Hepatocyte (in vitro differentiated cells): ENCODE measurements around the gene LASP1. TPM values are rescaled to one million over a fixed set of nuclear protein-coding genes. Genes with fewer than 3 reads are reported as not detected.

ENCODE experiments used
- DNase-seq: peaks from one replicate; pipeline ENCODE4 v3.0.0-alpha.2; 2016; ENCODE audit warnings: low spot score
- H2AFZ ChIP-seq: fragments of 200-600 bp; sonication (generic); 2 replicates; pipeline ENCODE4 v1.6.0; 2016; ENCODE audit warnings: antibody characterized with exemption, mild to moderate bottlenecking
- H3K27ac ChIP-seq: fragments of 200-600 bp; sonication (generic); 2 replicates; pipeline ENCODE4 v1.5.1; 2016; ENCODE audit warnings: mild to moderate bottlenecking
- H3K27me3 ChIP-seq: fragments of 200-600 bp; sonication (generic); 2 replicates; pipeline ENCODE4 v1.6.1; 2016
- H3K36me3 ChIP-seq: fragments of 200-600 bp; sonication (generic); replicated peaks from 2 replicates; pipeline ENCODE4 v1.5.1; 2016; ENCODE audit warnings: low read depth; ENCODE audit not compliant: insufficient read depth
- H3K4me1 ChIP-seq: fragments of 200-600 bp; sonication (generic); 2 replicates; pipeline ENCODE4 v1.5.1; 2016; ENCODE audit warnings: mild to moderate bottlenecking, moderate library complexity; ENCODE audit not compliant: insufficient read depth
- H3K4me2 ChIP-seq: fragments of 200-600 bp; sonication (generic); 2 replicates; pipeline ENCODE4 v1.6.0; 2016
- H3K4me3 ChIP-seq: fragments of 200-600 bp; sonication (generic); 2 replicates; pipeline ENCODE4 v1.5.1; 2016; ENCODE audit warnings: mild to moderate bottlenecking
- H3K79me2 ChIP-seq: fragments of 200-600 bp; sonication (generic); 2 replicates; pipeline ENCODE4 v1.6.0; 2017; ENCODE audit warnings: mild to moderate bottlenecking
- H3K9me2 ChIP-seq: fragments of 200-600 bp; sonication (generic); replicated peaks from 2 replicates; pipeline ENCODE4 v1.6.0; 2017; ENCODE audit warnings: mild to moderate bottlenecking; ENCODE audit not compliant: insufficient read depth
- H3K9me3 ChIP-seq: fragments of 200-600 bp; sonication (generic); 2 replicates; pipeline ENCODE4 v1.5.1; 2016; ENCODE audit warnings: low read depth, mild to moderate bottlenecking
- H4K20me1 ChIP-seq: fragments of 200-600 bp; sonication (generic); 2 replicates; pipeline ENCODE4 v1.6.0; 2016; ENCODE audit warnings: mild to moderate bottlenecking; ENCODE audit not compliant: insufficient read depth, poor library complexity, severe bottlenecking
- EZH2 ChIP-seq: fragments of 200-600 bp; sonication (generic); IDR thresholded peaks from 2 replicates; pipeline ENCODE4 v1.6.1; 2016; ENCODE audit warnings: antibody characterized with exemption, mild to moderate bottlenecking, borderline replicate concordance
- EZH2phosphoT487 ChIP-seq: fragments of 200-600 bp; sonication (generic); IDR thresholded peaks from one replicate; pipeline ENCODE4 v1.6.1; 2018; ENCODE audit warnings: antibody characterized with exemption, mild to moderate bottlenecking, low read depth, moderate library complexity; ENCODE audit not compliant: unreplicated experiment, severe bottlenecking
- WGBS: methylation state at CpG from one replicate; pipeline ENCODE4 v1.1.6; 2016; ENCODE audit warnings: low lambda C conversion rate; ENCODE audit errors: missing lambda C conversion rate; 5-methylcytosine and 5-hydroxymethylcytosine counted together
- polyA plus RNA-seq: library from polyadenylated mRNA; unstranded; fragments of >200 nt; fragmentation: Nextera tagmentation; extraction: Ambion mirVana; gene quantifications from 2 replicates; pipeline ENCODE4 v1.2.1, GENCODE V29; 2016
- total RNA-seq: library from RNA; depleted of rRNA; stranded (reverse); fragments of >200 nt; gene quantifications from 2 replicates; pipeline ENCODE4 v1.2.3, GENCODE V29; 2014
- TF ChIP-seq, protein P1 (sequence below): fragments of 200-600 bp; sonication (generic); IDR thresholded peaks from 2 replicates; pipeline ENCODE4 v1.5.1; 2016; ENCODE audit warnings: antibody characterized with exemption, mild to moderate bottlenecking; ENCODE audit not compliant: poor library complexity

Gene LASP1
- total and polyA plus RNA-seq, 2 experiments from 2014 or later: 141 to 238 TPM

DNA sequence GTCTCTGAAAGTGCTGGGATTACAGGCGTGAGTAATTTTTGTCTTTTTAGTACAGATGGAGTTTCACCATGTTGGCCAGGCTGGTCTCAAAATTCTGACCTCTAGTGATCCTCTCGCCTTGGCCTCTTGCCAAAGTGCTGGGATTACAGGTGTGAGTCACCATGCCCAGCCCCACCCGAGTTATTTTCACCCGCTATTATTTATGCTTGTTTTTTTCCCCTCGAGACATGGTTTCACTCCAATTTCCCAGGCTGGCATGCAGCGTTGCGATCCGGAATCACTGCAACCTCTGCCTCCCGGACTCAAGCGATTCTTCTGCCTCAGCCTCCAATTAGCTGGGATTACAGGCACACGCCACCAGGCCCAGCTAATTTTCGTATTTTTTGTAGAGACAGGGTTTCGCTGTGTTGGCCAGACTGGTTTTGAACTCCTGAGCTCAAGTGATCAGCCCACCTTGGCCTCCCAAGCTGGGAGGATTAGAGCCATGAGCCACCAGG lies 25.5 kb upstream of the LASP1 start:
- H3K9me2 ChIP-seq: no peaks in the 10 kb centered on the region
- peak overlapping the region; percentile 20 for H3K4me2 ChIP-seq
- no peaks in the 10 kb centered on the region for H3K9me3 ChIP-seq
- H3K27ac ChIP-seq: peak overlapping the region; percentile 62
- H2AFZ ChIP-seq: no peak overlapping the region
- no peak overlapping the region for H3K4me3 ChIP-seq
- no peaks in the 10 kb centered on the region for H3K36me3 ChIP-seq
- no peaks in the 10 kb centered on the region for H4K20me1 ChIP-seq
- no peaks in the 10 kb centered on the region for H3K4me1 ChIP-seq
- H3K79me2 ChIP-seq: peaks cover 4% of the 10 kb centered on the region
- H3K27me3 ChIP-seq: no peaks in the 10 kb centered on the region
- DNase-seq: peak; percentile 49
- TF ChIP-seq EZH2 (no peak), EZH2phosphoT487 (no peak)
- TF ChIP-seq, protein P1, sequence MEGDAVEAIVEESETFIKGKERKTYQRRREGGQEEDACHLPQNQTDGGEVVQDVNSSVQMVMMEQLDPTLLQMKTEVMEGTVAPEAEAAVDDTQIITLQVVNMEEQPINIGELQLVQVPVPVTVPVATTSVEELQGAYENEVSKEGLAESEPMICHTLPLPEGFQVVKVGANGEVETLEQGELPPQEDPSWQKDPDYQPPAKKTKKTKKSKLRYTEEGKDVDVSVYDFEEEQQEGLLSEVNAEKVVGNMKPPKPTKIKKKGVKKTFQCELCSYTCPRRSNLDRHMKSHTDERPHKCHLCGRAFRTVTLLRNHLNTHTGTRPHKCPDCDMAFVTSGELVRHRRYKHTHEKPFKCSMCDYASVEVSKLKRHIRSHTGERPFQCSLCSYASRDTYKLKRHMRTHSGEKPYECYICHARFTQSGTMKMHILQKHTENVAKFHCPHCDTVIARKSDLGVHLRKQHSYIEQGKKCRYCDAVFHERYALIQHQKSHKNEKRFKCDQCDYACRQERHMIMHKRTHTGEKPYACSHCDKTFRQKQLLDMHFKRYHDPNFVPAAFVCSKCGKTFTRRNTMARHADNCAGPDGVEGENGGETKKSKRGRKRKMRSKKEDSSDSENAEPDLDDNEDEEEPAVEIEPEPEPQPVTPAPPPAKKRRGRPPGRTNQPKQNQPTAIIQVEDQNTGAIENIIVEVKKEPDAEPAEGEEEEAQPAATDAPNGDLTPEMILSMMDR: no peak
- WGBS: 70% methylated on average over 13 of the region's 13 CpGs

DNA sequence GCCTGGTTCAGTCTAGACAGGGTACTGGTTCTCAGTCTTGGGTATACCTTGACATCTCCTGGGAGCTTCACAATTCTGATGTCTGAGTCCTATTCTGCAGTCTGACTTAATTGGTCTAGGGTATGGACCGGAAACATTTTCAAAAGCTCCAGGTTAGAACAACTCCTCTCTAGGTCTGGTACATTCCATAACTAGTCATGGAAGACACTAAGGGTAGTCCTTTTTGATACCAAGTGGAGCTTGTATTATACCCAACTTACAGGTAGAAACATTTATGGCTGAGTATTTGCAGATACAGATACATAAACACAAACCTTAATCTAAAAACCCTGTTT lies 21.3 kb upstream of the LASP1 start:
- TF ChIP-seq EZH2 (no peak), EZH2phosphoT487 (no peak)
- TF ChIP-seq, protein P1: no peak
- no peaks in the 10 kb centered on the region for H3K9me2 ChIP-seq
- no peaks in the 10 kb centered on the region for H3K36me3 ChIP-seq
- peaks cover 39% of the 10 kb centered on the region for H3K79me2 ChIP-seq
- no peak overlapping the region for H3K27ac ChIP-seq
- H3K27me3 ChIP-seq: no peaks in the 10 kb centered on the region
- DNase-seq: no peak
- no peak overlapping the region for H3K4me3 ChIP-seq
- H3K4me2 ChIP-seq: no peak overlapping the region
- H3K9me3 ChIP-seq: no peaks in the 10 kb centered on the region
- H3K4me1 ChIP-seq: peaks cover 15% of the 10 kb centered on the region
- no peak overlapping the region for H2AFZ ChIP-seq
- WGBS: 100% methylated on average over 1 of the region's 1 CpG
- H4K20me1 ChIP-seq: peaks cover 27% of the 10 kb centered on the region

DNA sequence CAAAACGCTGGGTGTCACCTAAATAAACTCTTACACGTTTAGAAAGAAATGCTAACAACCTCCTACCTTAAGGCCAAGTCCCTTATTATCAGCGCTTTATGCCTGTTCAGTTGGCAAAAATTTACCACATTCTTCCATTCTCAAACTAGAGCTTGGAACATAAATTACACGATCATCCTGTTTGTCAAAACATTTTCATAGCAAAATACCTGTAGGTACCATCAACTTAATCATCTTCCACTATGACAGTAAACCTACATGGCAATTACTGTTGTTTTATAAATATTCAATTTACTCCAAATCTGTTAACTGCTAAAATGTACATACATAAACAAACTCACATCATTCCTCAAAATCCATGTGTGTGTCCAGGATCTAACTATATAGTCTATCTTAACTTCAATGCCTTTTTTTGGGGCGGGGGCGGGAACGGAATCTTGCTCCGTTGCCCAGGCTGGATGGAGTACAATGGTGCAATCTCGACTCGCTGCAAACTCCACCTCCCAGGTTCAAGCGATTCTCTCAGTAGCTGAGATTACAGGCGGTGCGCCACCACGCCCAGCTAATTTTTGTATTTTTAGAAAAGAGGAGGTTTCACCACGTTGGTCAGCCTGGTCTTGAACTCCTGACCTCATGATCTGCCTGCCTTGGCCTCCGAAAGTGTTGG lies 20.8 kb upstream of the LASP1 start:
- Histone ChIP-seq H3K27ac (no peak overlapping the region), H3K9me2 (no peaks in the 10 kb centered on the region), H3K9me3 (no peaks in the 10 kb centered on the region), H3K4me3 (no peak overlapping the region), H3K27me3 (no peaks in the 10 kb centered on the region), H3K36me3 (no peaks in the 10 kb centered on the region), H3K79me2 (peaks cover 39% of the 10 kb centered on the region), H4K20me1 (peaks cover 27% of the 10 kb centered on the region), H2AFZ (no peak overlapping the region), H3K4me1 (peaks cover 15% of the 10 kb centered on the region), H3K4me2 (no peak overlapping the region)
- TF ChIP-seq EZH2phosphoT487: no peak
- no peak for TF ChIP-seq EZH2
- TF ChIP-seq, protein P1: no peak
- 96% methylated on average over 16 of the region's 16 CpGs for WGBS
- no peak for DNase-seq
